Measurements from ENCODE around the gene SOCS7.

Gene SOCS7

GRCh38 chr17:38349097-38349730 lies 2.4 kb upstream of the SOCS7 start:
- Histone ChIP-seq H3K27ac (ENCODE audit: insufficient read depth, low read length, poor library complexity, severe bottlenecking) (no peak overlapping the region), H3K9me3 (ENCODE audit: control insufficient read depth, low read length) (no peaks in the 10 kb centered on the region), H3K4me3 (ENCODE audit: insufficient read depth, low read depth, low read length, poor library complexity, severe bottlenecking) (no peak overlapping the region), H3K36me3 (ENCODE audit: control insufficient read depth, insufficient read depth, low read length) (no peaks in the 10 kb centered on the region), H3K27me3 (replicated peaks; ENCODE audit: control insufficient read depth, insufficient read depth, low read length, poor library complexity, severe bottlenecking) (no peaks in the 10 kb centered on the region), H3K4me1 (ENCODE audit: control insufficient read depth, insufficient read depth, low read length, poor library complexity, severe bottlenecking) (peaks cover 11% of the 10 kb centered on the region)
- peak; percentile 43 to 66 (median 65) for DNase-seq

- Histone ChIP-seq H3K27ac (ENCODE audit: insufficient read depth, low read length, poor library complexity, severe bottlenecking) (no peak overlapping the region), H3K27me3 (replicated peaks; ENCODE audit: control insufficient read depth, insufficient read depth, low read length, poor library complexity, severe bottlenecking) (no peaks in the 10 kb centered on the region), H3K4me3 (ENCODE audit: insufficient read depth, low read depth, low read length, poor library complexity, severe bottlenecking) (no peak overlapping the region), H3K36me3 (ENCODE audit: control insufficient read depth, insufficient read depth, low read length) (no peaks in the 10 kb centered on the region), H3K9me3 (ENCODE audit: control insufficient read depth, low read length) (no peaks in the 10 kb centered on the region), H3K4me1 (ENCODE audit: control insufficient read depth, insufficient read depth, low read length, poor library complexity, severe bottlenecking) (peaks cover 11% of the 10 kb centered on the region)
- DNase-seq, result no peak
These were observed 1.6 kb upstream of the SOCS7 start for GRCh38 chr17:38350035-38350434.

GRCh38 chr17:38352245-38353085 lies 821 bp downstream of the SOCS7 start:
- no peaks in the 10 kb centered on the region for H3K9me3 ChIP-seq (ENCODE audit: control insufficient read depth, low read length)
- no peaks in the 10 kb centered on the region for H3K27me3 ChIP-seq (replicated peaks; ENCODE audit: control insufficient read depth, insufficient read depth, low read length, poor library complexity, severe bottlenecking)
- peak overlapping the region; percentile 72 for H3K4me3 ChIP-seq (ENCODE audit: insufficient read depth, low read depth, low read length, poor library complexity, severe bottlenecking)
- H3K4me1 ChIP-seq (ENCODE audit: control insufficient read depth, insufficient read depth, low read length, poor library complexity, severe bottlenecking), result peaks cover 11% of the 10 kb centered on the region
- peak overlapping the region; percentile 44 for H3K27ac ChIP-seq (ENCODE audit: insufficient read depth, low read length, poor library complexity, severe bottlenecking)
- no peak for DNase-seq
- H3K36me3 ChIP-seq (ENCODE audit: control insufficient read depth, insufficient read depth, low read length), result no peaks in the 10 kb centered on the region

GRCh38 chr17:38353086-38353604 lies 1.5 kb downstream of the SOCS7 start:
- Histone ChIP-seq H3K27me3 (replicated peaks; ENCODE audit: control insufficient read depth, insufficient read depth, low read length, poor library complexity, severe bottlenecking) (no peaks in the 10 kb centered on the region), H3K9me3 (ENCODE audit: control insufficient read depth, low read length) (no peaks in the 10 kb centered on the region), H3K4me1 (ENCODE audit: control insufficient read depth, insufficient read depth, low read length, poor library complexity, severe bottlenecking) (peaks cover 11% of the 10 kb centered on the region), H3K36me3 (ENCODE audit: control insufficient read depth, insufficient read depth, low read length) (no peaks in the 10 kb centered on the region), H3K27ac (ENCODE audit: insufficient read depth, low read length, poor library complexity, severe bottlenecking) (no peak overlapping the region), H3K4me3 (ENCODE audit: insufficient read depth, low read depth, low read length, poor library complexity, severe bottlenecking) (peak overlapping the region; percentile 72)
- DNase-seq, result no peak

DNA sequence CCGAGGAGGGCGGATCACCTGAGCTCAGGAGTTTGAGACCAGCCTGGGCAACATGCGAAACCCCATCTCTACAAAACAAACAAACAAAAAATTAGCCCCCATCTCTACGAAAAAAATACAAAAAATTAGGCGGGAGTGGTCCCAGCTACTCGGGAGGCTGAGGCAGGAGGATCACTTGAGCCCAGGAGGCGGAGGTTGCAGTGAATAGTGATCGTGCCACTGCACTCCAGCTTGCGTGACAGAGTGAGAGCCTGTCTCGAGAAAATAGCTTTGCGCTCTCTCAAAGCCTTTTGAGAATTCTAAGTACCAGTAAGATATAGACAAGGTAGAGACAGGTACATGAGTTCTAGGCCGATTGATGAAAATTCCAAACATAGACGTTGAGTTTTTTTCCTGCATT lies 2.0 kb downstream of the SOCS7 start:
- H3K36me3 ChIP-seq (ENCODE audit: control insufficient read depth, insufficient read depth, low read length), result no peaks in the 10 kb centered on the region
- H3K27ac ChIP-seq (ENCODE audit: insufficient read depth, low read length, poor library complexity, severe bottlenecking), result no peak overlapping the region
- H3K9me3 ChIP-seq (ENCODE audit: control insufficient read depth, low read length), result no peaks in the 10 kb centered on the region
- H3K27me3 ChIP-seq (replicated peaks; ENCODE audit: control insufficient read depth, insufficient read depth, low read length, poor library complexity, severe bottlenecking), result no peaks in the 10 kb centered on the region
- peaks cover 11% of the 10 kb centered on the region for H3K4me1 ChIP-seq (ENCODE audit: control insufficient read depth, insufficient read depth, low read length, poor library complexity, severe bottlenecking)
- DNase-seq, result no peak
- H3K4me3 ChIP-seq (ENCODE audit: insufficient read depth, low read depth, low read length, poor library complexity, severe bottlenecking), result no peak overlapping the region

DNA sequence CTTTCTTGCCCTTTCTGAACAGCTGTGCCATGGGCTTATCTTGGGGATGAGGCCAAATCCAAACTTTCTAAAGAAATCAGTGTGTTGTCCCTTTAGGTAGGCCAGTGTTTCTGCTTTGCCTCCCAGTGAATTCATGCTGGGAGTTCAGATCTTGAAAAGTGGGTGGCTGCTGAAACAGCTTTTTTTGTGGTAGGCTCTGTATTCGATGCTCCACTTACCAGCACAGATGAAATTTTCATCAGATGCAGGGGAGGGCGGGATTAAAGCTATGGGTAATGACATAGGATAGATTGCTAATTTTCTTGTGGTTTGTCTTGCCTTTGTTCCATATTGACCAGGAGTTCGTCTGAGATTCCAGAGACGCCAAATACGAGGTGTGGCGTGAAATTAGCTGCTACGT lies 2.8 kb downstream of the SOCS7 start:
- Histone ChIP-seq H3K27ac (ENCODE audit: insufficient read depth, low read length, poor library complexity, severe bottlenecking) (no peak overlapping the region), H3K27me3 (replicated peaks; ENCODE audit: control insufficient read depth, insufficient read depth, low read length, poor library complexity, severe bottlenecking) (no peaks in the 10 kb centered on the region), H3K9me3 (ENCODE audit: control insufficient read depth, low read length) (no peaks in the 10 kb centered on the region), H3K36me3 (ENCODE audit: control insufficient read depth, insufficient read depth, low read length) (no peaks in the 10 kb centered on the region), H3K4me3 (ENCODE audit: insufficient read depth, low read depth, low read length, poor library complexity, severe bottlenecking) (no peak overlapping the region), H3K4me1 (ENCODE audit: control insufficient read depth, insufficient read depth, low read length, poor library complexity, severe bottlenecking) (peaks cover 11% of the 10 kb centered on the region)
- DNase-seq, result no peak

DNA sequence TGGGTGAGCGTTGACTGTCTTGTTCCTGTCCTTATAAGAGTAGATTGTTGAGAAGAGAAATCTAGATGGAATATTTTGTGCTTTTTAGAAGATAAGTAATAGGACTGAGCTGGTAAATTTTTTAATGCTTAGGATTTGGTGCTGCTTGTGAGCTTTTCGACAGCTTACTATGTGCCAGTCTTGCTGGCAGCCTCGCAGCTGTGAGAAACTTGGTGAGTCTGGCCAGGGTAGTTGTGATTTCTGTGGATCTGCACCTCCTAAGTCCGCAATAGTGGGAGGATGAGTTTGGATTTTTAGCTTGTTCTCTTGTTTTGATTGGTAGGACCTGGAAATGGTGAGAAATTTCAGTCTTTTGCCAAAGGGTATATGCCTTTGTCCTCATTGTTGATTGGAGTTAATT lies 3.6 kb downstream of the SOCS7 start:
- Histone ChIP-seq H3K9me3 (ENCODE audit: control insufficient read depth, low read length) (no peaks in the 10 kb centered on the region), H3K4me1 (ENCODE audit: control insufficient read depth, insufficient read depth, low read length, poor library complexity, severe bottlenecking) (peaks cover 11% of the 10 kb centered on the region), H3K4me3 (ENCODE audit: insufficient read depth, low read depth, low read length, poor library complexity, severe bottlenecking) (no peak overlapping the region), H3K27ac (ENCODE audit: insufficient read depth, low read length, poor library complexity, severe bottlenecking) (no peak overlapping the region), H3K27me3 (replicated peaks; ENCODE audit: control insufficient read depth, insufficient read depth, low read length, poor library complexity, severe bottlenecking) (no peaks in the 10 kb centered on the region), H3K36me3 (ENCODE audit: control insufficient read depth, insufficient read depth, low read length) (no peaks in the 10 kb centered on the region)
- DNase-seq, result no peak

GRCh38 chr17:38357486-38358123 lies 6.0 kb downstream of the SOCS7 start:
- Histone ChIP-seq H3K4me1 (ENCODE audit: control insufficient read depth, insufficient read depth, low read length, poor library complexity, severe bottlenecking) (peaks cover 11% of the 10 kb centered on the region), H3K9me3 (ENCODE audit: control insufficient read depth, low read length) (no peaks in the 10 kb centered on the region), H3K27ac (ENCODE audit: insufficient read depth, low read length, poor library complexity, severe bottlenecking) (no peak overlapping the region), H3K4me3 (ENCODE audit: insufficient read depth, low read depth, low read length, poor library complexity, severe bottlenecking) (no peak overlapping the region), H3K36me3 (ENCODE audit: control insufficient read depth, insufficient read depth, low read length) (no peaks in the 10 kb centered on the region), H3K27me3 (replicated peaks; ENCODE audit: control insufficient read depth, insufficient read depth, low read length, poor library complexity, severe bottlenecking) (no peaks in the 10 kb centered on the region)
- DNase-seq, result no peak

DNA sequence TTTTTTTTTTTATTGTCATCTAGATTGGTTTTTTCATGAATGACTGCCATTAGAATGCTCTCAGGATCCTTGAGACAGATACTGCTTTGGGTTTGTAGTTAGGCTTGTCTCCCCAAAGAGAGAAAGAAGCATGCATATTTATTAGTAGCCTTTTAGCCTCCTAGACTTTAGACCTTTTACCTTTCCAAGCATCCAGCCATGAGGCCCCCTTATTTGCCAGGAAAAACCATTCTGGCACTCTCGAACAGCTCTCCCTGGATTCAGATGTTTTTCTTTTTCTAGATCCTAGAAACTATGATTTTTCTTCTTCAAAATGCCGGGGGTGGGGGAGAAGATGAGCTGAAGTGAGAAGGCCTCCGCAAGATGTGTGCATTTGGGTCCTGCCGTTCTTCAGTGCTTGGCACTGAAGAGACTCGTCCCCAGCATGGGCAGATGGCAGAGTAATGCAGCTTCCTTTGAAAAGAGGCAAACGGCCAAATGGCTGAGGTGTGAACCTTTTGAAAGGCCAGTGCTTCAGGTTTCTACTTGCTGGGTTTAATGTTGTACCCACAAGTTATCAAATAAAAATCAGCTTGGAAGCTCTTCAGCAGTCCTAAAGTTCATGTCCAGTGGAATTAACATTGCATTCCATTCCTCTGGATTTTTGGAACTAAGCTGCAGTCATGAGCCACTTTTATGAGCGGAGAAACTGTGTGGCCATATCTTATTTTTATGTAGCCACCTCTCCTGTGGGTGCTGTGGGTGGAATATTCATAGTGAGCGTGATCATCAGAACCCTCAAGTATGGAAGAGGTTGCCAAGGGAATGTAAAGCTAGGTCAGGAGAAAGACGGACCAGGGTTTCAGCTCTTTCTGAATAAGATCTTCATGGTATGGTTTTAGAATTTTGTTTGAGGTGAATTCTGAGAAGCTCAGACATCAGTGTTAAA lies 7.2 kb downstream of the SOCS7 start:
- Histone ChIP-seq H3K27ac (ENCODE audit: insufficient read depth, low read length, poor library complexity, severe bottlenecking) (no peak overlapping the region), H3K27me3 (replicated peaks; ENCODE audit: control insufficient read depth, insufficient read depth, low read length, poor library complexity, severe bottlenecking) (no peaks in the 10 kb centered on the region), H3K4me1 (ENCODE audit: control insufficient read depth, insufficient read depth, low read length, poor library complexity, severe bottlenecking) (peaks cover 1% of the 10 kb centered on the region), H3K4me3 (ENCODE audit: insufficient read depth, low read depth, low read length, poor library complexity, severe bottlenecking) (no peak overlapping the region), H3K36me3 (ENCODE audit: control insufficient read depth, insufficient read depth, low read length) (no peaks in the 10 kb centered on the region), H3K9me3 (ENCODE audit: control insufficient read depth, low read length) (no peaks in the 10 kb centered on the region)
- no peak for DNase-seq
